Ascending aorta (tissue), 2 donors: Measurements from ENCODE around the gene STX1B. TPM values are rescaled to one million over a fixed set of nuclear protein-coding genes. Genes with fewer than 3 reads are reported as not detected.

ENCODE experiments used
- DNase-seq, 2 donors: peaks; one replicate each; pipeline ENCODE4 v3.0.0-alpha.2; 2019; ENCODE audit warnings: low spot score in 2 of 2
- H3K27ac ChIP-seq, 2 donors: fragments of 200-600 bp; sonication (generic); one replicate each; pipeline ENCODE4 v1.5.1; 2016 to 2017; ENCODE audit warnings: mild to moderate bottlenecking in 1 of 2
- H3K27me3 ChIP-seq: fragments of 200-600 bp; sonication (generic); one replicate; pipeline ENCODE4 v1.5.1; 2017
- H3K36me3 ChIP-seq, 2 donors: fragments of 200-600 bp; sonication (generic); one replicate each; pipeline ENCODE4 v1.5.1; 2016
- H3K4me1 ChIP-seq, 2 donors: fragments of 200-600 bp; sonication (generic); one replicate each; pipeline ENCODE4 v1.5.1; 2016 to 2017; ENCODE audit warnings: mild to moderate bottlenecking in 1 of 2
- H3K4me3 ChIP-seq, 2 donors: fragments of 200-600 bp; sonication (generic); one replicate each; pipeline ENCODE4 v1.5.1; 2016 to 2017; ENCODE audit warnings: mild to moderate bottlenecking in 1 of 2
- H3K9me3 ChIP-seq, 2 donors: fragments of 200-600 bp; sonication (generic); one replicate each; pipeline ENCODE4 v1.5.1; 2016
- CTCF ChIP-seq, 3 experiments: fragments of 200-600 bp in 2 of 3; fragments of 450-650 bp in 1 of 3; sonication (generic) in 2 of 3; IDR thresholded peaks; one replicate each; pipeline ENCODE4 v1.5.1; 2016 to 2019; ENCODE audit warnings: antibody characterized with exemption in 3 of 3, mild to moderate bottlenecking in 1 of 3, moderate library complexity in 1 of 3
- intact Hi-C: fragments of 100-400 bp; cut with DNase I; formaldehyde crosslinking; loops from one replicate; pipeline ENCODE4 v1.15.1; 2023
- total RNA-seq: library from RNA; depleted of rRNA; stranded (reverse); fragments of >200 nt; gene quantifications from one replicate; pipeline ENCODE4 v1.1.0, GENCODE V29; 2016

Gene STX1B
- total RNA-seq, 1 donor from 2014 or later: 2.0 TPM

- no peak for DNase-seq
- H3K27ac ChIP-seq: no peak overlapping the region
- no peaks in the 10 kb centered on the region for H3K9me3 ChIP-seq
- H3K27me3 ChIP-seq: no peaks in the 10 kb centered on the region
- no peak overlapping the region for H3K4me3 ChIP-seq
- intact Hi-C loops: no loop called here
- no peak for TF ChIP-seq CTCF (IDR thresholded peaks at IDR 0.05)
- peaks cover 67 to 87% of the 10 kb centered on the region in 2 donors for H3K36me3 ChIP-seq
- H3K4me1 ChIP-seq: no peaks in the 10 kb centered on the region
Measured at GRCh38 chr16:30980023-30980371, 30.4 kb downstream of the STX1B start.

GRCh38 chr16:30979170-30980022, 31.0 kb downstream of the STX1B start:
- Histone ChIP-seq H3K27ac (no peak overlapping the region), H3K9me3 (no peaks in the 10 kb centered on the region), H3K36me3 (peaks cover 72 to 93% of the 10 kb centered on the region in 2 donors), H3K27me3 (no peaks in the 10 kb centered on the region), H3K4me3 (no peak overlapping the region), H3K4me1 (no peaks in the 10 kb centered on the region)
- no peak for TF ChIP-seq CTCF (IDR thresholded peaks at IDR 0.05)
- intact Hi-C loops: no loop called here
- no peak for DNase-seq

- H3K4me3 ChIP-seq: no peak overlapping the region
- no peaks in the 10 kb centered on the region for H3K4me1 ChIP-seq
- TF ChIP-seq CTCF (IDR thresholded peaks at IDR 0.05): no peak
- no peaks in the 10 kb centered on the region for H3K9me3 ChIP-seq
- no peak overlapping the region for H3K27ac ChIP-seq
- no peaks in the 10 kb centered on the region for H3K27me3 ChIP-seq
- H3K36me3 ChIP-seq: peaks cover 83 to 93% of the 10 kb centered on the region in 2 donors
- intact Hi-C loops: no loop called here
- no peak for DNase-seq
Measured at GRCh38 chr16:30977502-30977901, 32.9 kb downstream of the STX1B start.

- TF ChIP-seq CTCF (IDR thresholded peaks at IDR 0.05): no peak
- Histone ChIP-seq H3K4me3 (no peak overlapping the region), H3K27ac (no peak overlapping the region), H3K9me3 (no peaks in the 10 kb centered on the region), H3K4me1 (no peaks in the 10 kb centered on the region), H3K27me3 (no peaks in the 10 kb centered on the region), H3K36me3 (peaks cover 90 to 94% of the 10 kb centered on the region in 2 donors)
- DNase-seq: no peak
- intact Hi-C loops: no loop called here
Measured at GRCh38 chr16:30976486-30976885, 34.0 kb downstream of the STX1B start.

GRCh38 chr16:30974348-30974747, 36.1 kb downstream of the STX1B start:
- intact Hi-C loops: no loop called here
- H3K9me3 ChIP-seq: no peaks in the 10 kb centered on the region
- H3K4me1 ChIP-seq: no peaks in the 10 kb centered on the region
- no peaks in the 10 kb centered on the region for H3K27me3 ChIP-seq
- H3K4me3 ChIP-seq: no peak overlapping the region
- DNase-seq: no peak
- no peak overlapping the region for H3K27ac ChIP-seq
- no peak for TF ChIP-seq CTCF (IDR thresholded peaks at IDR 0.05)
- peaks cover 91 to 94% of the 10 kb centered on the region in 2 donors for H3K36me3 ChIP-seq
